GM19372 (cell line): ENCODE results near the gene OR6B3.

Experiments
- ATAC-seq: cut with Tn5 transposase; IDR thresholded peaks from one replicate; pipeline ENCODE4 v1.9.1; 2021; ENCODE audit warnings: mild to moderate bottlenecking, low read depth, moderate library complexity; ENCODE audit not compliant: unreplicated experiment

Gene OR6B3

DNA sequence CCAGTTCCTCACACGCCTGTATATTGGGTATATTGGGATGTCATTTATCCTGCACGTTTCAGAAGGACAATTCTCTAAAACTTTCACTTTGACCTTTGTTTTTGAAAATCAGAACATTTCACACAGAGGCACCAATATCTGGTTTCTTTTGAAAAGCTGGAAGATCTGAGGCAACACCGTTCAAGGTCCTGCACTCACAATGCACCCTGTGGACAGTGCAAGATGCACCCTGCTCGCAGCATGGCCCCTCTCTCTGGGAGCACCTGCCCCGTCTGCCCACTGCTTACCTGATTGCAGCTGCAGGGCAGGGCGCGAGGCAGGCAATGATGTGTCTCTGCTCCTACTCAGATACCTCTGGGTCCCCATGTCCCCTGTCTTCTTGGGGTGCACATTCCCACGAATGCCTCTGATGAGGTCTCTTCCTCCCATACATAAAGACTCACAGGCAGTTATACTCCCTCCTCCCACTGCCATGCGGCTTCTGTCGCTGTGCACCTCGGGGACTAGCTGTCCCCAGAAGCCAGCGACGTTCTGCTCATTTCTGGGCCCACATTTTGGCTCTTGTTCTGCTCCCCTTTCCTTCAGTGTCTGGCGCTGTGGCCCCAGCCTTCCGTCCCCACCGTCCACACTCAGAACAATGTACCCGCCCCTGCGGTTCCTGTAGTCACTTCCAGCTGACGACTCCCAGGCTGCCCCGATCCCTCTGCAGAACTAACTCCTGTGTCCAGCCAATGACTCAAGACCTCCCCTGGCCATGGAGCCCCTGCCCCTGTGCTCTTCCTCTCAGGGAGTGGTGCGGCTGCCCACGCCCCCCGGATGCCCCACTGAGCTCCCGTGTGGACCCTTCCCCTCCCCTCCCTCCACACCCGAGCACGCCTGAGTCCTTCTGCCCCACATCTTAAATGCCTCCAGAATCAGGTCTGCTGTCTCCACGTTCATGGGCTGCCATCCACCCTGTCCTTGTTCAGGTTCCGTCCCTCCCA, at the start of gene OR6B3:
OR6B3 (minus strand) TSS at position 349 of the 983 bp plus-strand sequence.
- no peak for ATAC-seq

DNA sequence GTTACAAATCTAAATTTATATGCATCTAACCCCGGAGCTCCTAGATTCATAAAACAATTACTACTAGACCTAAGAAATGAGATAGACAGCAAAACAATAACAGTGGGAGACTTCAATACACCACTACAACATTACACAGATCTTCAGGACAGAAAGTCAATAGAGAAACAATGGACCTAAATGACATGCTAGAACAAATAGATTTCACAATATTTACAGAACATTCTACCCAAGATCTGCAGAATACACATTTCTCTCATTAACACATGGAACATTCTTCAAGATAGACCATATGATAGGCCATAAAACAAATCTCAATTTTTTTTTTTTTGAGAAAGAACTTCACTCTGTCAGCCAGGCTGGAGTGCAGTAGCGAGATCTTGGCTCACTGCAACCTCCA, 45.0 kb upstream of the OR6B3 start:
- no peak for ATAC-seq

DNA sequence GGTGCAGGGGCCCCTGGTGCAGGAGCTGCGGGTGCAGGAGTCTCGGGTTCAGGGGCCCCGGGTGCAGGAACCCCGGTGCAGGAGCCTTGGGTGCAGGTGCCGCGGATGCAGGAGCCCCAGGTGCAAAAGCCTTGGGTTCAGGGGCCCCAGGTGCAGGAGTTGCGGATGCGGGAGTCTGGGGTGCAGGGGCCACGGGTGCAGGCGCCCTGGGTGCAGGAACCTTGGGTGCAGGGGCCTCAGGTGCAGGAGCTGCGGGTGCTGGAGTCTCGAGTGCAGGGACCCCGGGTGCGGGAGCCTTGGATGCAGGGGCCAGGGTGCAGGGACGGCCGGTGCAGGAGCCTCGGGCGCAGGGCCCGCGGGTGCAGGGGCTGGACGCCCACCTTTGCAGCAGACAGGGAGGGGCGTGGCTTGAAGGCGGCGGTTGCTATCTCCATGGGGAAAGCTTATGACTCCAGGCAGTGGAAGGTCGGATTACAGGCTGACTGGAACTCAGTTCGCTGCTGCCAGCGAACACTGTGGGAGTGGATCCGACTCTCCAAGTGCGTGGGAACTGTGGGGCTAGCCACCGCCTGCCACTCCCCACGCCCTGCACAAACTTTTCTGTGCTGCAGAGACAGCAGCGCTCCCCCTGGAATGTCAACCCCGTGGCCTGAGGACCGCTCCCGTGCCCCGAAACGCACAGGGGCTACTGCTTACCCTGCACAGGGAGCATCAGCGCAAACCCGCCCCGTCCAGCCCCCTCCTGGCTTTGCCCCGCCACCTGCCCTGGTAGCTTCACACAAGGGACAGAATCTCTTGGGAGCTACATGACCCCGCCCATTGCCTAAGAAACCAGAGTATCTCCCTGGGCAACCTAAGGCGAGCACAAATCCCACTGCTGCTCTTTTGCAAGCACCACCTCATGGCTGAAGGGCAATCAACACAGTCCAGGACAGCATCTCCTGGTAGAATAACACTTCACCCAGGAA, 42.5 kb upstream of the OR6B3 start:
- ATAC-seq = no peak

DNA sequence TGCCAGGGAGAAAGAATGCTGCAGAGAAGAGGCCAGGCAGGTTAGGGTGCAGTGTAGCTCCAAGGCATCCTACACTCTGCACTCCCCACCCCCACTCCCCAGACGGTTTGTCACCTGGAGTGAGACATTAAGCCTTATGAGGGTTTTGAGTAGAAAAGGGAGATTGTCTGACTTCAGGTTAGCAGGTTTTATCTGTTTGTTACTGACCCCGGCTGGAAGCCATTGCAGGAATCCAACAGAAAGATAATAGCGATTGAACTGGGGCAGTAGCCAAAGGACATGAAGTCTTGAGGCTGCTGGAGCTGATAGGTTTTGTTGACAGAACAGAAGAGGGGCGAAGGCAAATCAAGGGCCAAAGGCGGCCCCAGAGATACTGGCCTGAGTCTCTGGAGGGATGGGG, 36.0 kb upstream of the OR6B3 start:
- no peak for ATAC-seq

DNA sequence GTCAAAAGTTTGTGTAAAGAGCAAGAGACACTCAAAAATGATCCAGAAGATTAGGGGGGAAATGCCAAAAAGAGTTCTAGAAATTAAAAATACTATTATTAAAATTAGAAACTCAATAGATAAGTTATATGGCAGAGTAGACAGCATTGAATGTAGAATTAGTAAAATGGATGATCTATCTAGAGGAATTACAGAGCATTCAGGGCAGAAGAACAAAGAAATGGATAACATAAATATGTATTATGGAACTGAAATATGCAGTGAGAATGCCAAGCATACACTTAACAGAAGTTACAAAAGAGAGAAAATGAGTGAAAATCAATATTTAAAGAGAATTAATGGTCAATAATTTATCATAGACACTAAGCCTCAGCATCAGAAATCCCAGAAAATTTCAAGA, 33.2 kb upstream of the OR6B3 start:
- ATAC-seq = no peak

DNA sequence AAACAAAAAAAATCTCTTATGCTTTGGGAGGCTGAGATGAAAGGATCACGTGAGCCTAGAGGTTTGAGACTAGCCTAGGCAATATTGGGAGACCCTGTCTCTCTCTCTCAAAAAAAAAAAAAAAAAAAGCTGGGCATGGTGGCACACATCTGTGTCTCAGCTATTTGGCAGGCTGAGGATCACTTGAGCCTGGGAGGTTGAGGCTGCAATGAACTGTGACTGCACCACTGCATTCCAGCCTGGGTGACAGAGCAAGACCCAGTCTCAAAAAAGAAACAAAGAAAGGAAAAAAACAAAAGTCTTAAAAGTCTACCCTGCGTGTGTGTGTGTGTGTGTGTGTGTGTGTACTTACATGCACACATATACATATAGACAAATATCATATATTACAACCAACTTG, 25.3 kb upstream of the OR6B3 start:
- no peak for ATAC-seq

DNA sequence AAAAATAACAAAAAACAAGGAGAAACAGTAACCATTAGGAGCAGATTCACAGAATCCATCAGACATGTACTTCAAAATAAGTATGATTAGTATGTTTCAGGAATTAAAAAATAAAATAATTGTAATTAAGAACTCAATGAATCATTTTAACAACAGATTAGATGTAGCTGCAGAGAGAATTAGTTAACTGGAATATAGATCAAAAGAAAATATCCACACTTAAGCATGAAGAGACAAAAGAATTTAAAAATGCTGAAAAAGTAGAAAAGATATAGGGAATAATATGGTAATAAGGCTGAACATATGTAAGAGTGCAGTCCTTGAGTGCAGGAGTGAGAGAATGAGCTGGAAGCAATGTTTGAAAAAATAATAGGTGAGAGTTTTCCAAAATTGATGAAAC, 24.1 kb upstream of the OR6B3 start:
- no peak for ATAC-seq

DNA sequence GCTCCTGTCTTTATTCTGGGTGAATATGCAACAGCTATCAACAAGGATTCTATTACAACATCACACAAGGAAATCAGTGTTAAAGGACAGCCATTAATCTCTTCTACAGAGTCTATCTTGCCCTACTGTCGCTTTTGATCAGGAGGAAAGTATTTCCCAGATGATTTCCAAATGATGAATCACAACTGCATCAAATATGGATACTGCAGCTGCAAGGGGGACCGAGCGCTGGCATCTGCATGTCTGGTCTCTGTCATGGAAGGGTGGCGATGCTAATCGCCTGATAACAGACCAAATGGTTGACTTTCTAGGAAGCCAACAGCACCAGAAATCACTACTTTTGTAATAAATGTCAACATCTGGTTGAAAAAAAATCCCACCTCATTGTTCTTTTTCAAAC, 21.2 kb upstream of the OR6B3 start:
- ATAC-seq = no peak

DNA sequence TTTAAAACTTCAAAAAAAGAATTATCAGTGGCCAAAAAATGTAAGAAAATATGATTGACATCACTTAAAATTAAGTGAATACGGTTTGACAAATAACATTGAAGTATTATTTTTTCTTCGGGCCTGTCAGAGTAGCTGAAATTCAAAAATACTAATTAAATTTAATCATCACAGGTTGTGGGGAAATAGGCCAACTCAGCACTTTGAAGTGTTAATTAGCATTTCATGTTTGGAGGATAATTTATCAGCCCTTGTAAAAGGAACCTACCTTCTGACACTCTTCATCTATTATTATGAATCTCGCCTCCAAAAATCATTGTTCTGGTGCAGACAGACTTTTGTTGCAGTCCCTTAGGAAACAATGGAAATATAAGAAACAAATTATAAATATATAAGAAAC, 17.6 kb upstream of the OR6B3 start:
- no peak for ATAC-seq

DNA sequence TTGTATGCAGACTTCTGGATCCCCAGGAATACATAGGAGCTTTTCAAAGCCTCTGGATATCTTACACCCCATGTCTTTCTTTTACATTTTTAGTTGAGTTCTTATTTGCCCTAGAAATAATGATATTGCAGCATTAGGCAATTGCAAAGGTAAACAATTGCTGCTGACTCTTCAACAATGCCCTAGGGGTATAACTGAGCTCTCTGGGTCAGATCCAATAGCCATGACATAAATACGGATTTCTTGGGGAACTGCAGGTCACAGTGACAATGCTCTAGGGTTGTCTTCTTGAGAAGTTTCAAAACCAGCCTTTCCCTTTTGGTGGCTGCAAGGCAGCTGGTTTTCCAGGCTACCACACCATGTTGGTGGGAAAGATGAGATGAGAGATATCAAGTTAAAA, 16.5 kb upstream of the OR6B3 start:
- ATAC-seq = no peak

DNA sequence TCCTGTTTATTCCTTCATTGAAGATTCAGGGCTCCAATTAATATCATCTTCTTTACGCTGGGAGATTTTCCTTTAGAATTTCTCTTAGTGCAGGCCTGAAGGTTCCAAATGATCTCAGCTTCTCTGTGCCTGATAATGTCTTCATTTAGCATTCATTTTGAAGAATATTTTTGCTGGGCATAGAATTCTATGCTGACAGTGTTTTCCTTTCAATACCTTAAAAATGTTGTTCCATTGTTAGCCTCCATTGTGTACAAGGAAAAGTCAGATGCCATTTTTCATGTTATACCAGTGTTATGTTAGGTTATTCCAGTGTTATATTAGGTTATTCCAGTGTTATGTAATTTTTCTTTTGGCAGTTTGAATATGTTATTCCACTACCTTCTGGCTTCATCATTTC, 14.9 kb upstream of the OR6B3 start:
- ATAC-seq = no peak

DNA sequence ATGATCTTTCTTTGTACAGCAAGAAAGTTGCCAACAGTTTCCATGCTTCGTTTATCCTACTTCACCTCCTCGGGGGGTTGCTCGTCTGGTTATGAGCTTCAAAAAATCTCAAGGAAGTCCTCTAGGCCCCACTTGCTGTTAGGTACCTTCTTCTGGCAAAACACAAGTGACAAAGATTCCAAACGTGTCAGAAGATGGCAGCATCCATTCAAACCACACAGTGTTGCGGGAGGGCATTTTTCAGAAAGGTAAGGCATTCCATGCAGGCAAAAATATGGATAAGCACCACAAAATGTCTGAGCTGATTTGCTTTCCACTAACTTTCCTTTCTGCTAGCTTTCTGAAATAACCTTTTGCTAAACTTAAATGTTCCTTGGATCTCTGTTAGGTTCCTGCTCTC, 13.2 kb upstream of the OR6B3 start:
- ATAC-seq = no peak

DNA sequence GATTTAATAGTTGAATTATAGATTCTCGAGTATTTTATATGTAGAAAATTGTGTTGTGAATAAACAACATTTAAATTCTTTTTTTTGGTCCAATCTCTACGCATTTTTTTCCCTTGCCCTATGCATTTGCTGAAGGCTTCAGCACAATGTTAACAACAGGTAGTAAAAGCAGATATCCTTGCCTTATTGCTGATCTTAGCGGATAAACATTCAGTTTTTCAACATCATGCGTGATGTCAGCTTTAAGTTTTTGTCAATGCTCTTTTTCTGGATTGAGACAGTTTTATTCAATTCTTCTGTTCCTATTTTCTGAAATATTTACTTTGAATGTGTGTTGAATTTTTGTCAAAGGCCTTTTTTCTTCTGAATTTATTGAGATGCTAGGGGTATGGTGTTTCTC, 11.6 kb upstream of the OR6B3 start:
- no peak for ATAC-seq

DNA sequence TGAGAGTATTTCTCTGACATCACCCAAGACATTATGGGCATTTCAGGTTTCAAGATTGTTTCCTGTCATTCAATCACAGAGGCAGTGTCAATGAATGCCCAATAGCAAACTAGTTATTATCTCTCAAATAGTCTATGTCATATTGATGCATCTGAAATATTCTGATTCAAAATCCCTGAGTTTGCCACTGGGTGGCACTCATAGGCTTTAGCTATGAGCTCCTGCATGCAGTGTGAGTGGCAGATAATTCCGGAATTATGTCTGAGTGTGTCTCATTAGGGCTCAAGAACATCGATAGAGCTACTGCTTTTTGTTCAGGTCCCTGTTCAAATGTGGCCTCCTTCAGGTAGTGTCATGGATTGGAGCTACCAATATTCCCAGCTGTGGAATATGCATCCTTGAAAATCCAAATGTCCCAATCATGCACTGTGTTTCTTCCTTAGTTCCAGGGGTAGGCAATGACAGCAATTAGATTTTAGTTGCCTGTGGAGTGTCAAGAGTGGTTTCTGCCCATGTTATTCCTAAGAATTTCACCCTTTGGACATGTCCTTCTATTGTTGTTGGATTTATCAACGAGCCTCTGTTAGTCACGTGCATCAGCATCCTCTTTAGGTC, 7.8 kb upstream of the OR6B3 start:
- ATAC-seq = no peak

DNA sequence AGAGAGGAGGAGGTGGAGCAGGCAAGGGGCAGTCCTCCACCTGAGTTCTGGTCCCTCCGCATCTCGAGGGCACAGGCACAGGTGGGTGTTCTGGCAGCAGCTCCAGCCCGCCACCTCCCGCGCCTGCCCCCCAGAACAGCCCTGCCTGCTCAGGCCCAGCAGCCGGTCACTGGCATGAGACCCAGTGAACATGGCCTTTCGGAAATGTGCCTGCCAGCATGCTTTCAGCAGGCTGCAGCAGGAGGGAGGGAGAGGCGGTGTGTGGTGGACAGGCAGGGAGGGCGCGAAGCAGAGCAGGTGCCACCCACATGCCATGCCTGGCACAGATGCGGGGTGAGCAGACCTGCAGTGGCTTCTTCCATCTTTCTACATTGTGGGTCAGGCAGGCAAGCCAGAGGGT, 3.4 kb upstream of the OR6B3 start:
- ATAC-seq = no peak

DNA sequence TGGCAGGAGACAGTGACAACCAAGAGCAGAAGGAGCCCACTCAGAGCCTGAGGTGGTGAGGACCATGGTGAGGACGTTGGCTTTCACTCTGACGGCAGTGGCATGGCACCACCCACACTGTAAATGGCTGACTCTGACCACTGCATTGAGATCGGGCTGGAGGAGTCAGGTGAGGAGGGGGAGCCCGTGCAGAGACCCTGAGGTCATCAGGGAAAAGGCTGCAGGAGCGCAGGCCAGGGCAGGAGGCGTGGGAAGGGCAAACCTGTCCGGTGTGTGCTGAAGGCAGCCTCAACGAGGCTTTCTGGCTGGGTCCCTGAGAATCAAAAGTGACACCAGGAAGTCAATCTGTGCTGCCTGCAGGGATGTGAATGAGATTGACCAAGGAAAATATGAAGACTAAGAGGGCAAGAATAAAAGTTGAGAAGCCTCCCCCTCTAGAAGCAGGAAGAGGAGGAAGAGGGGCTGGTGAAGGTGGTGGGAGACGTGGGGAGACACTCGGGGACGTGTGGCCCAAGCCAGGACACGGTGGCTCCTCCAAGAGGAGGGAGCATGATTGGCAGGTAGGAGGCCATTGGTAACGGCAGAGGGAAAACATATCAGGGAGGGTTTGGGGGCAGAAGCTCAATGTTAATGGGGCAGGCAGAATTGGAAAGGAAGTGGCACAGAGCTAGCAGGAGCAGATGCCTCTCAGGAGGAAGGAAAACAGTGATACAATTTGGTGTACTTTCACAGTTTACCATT, 2.0 kb upstream of the OR6B3 start:
- no peak for ATAC-seq

DNA sequence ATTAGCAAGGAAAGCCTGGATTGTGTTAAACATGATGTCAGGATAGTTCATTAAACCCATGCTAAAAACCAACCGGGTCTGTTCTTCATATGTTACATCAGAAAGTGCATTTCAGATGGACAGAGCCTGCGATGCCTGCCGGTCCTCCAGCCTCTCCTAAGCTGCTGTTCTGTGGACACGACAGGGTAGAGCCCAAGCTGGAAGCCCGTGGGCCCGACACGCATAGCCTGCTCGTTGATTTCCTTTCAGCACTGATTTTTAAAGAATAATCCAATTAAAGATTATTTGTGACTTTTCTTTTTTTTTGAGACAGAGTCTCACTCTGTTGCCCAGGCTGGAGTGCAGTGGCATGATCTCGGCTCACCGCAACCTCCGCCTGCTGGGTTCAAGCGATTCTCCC, 797 bp downstream of the OR6B3 start:
- no peak for ATAC-seq

DNA sequence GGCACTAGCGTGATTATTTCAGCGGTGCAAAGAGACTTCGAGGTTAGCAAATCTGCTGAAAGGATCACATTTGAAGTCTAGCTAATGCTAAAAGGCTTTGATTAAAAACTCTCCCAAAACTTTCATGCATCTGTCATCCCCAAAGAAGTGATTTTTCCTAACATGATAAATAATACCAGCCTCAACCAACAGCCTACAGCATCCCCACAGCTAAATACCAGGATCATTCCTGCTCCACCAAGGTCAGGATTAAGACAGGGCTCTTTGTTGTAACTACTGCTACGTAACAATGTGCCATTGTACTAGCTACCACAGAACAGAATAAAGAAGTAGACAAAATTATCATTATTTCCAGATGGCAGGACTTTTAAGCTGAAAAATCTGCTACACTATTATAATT, 1.6 kb downstream of the OR6B3 start:
- ATAC-seq = no peak

DNA sequence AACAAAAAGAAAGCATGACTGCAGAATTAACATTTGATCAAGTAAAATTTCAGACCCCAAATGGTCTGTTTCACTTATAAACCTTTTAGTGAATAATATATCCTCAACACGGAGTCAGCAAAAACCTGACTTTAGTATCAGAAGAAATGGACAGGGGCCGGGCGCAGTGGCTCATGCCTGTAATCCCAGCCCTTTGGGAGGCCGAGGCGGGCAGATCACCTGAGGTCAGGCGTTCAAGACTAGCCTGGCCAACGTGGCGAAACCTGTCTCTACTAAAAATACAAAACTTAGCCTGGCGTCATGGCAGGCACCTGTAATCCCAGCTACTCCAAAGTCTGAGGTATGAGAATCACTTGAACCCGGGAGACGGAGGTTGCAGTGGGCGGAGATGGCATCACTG, 3.0 kb downstream of the OR6B3 start:
- no peak for ATAC-seq

DNA sequence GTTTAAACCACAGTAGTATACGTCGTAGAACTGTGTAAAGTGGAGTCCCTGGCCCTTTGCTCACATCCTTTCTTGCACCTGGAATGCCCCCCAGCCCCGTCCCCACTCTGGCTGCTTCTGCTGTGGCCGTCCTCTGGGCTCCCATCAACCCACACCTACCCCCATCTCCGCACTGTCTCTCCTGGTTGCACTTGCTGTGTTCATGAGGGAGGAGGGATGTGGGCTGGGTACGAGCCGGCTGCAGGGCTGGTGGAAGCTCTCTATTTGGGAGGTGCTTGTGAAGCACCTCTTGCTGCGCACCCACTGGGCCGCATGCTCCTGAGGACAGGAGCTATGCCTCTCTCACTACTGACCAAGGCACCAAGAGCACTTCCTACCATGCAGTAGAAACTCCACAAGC, 5.1 kb downstream of the OR6B3 start:
- no peak for ATAC-seq
